ENCODE data around the gene OSBPL10.

GRCh38 chr3:31729573-31729972 is 251.5 kb downstream of the OSBPL10 start:
- TF ChIP-seq CTCF (IDR thresholded peaks at IDR 0.05) (no peak), POLR2A (IDR thresholded peaks at IDR 0.05) (no peak)
